ENCODE results near the gene SHROOM3. TPM values are rescaled to one million over a fixed set of nuclear protein-coding genes. Genes with fewer than 3 reads are reported as not detected.

Gene SHROOM3
- total and polyA plus RNA-seq, 2 donors from 2014 or later: 5.5 to 67.3 TPM

- intact Hi-C loops (cut with DNase I): no loop called here
- peaks cover 0 to 5% (median 0%) of the 10 kb centered on the region in 3 donors for H3K4me1 ChIP-seq (ENCODE audit: control insufficient read depth in 2 of 3, insufficient read depth in 2 of 3, low read depth in 1 of 3, low read length in 3 of 3)
- H3K27me3 ChIP-seq (ENCODE audit: control insufficient read depth, insufficient read depth, low read length): no peaks in the 10 kb centered on the region
- no peaks in the 10 kb centered on the region for H3K9me3 ChIP-seq (ENCODE audit: control insufficient read depth in 2 of 3, insufficient read depth in 1 of 3, low read length in 3 of 3)
- no peak overlapping the region for H3K4me3 ChIP-seq (ENCODE audit: low read length in 3 of 3)
- TF ChIP-seq CTCF (IDR thresholded peaks at IDR 0.05; ENCODE audit: borderline replicate concordance, extremely low read depth, insufficient read depth): no peak
- no peaks in the 10 kb centered on the region for H3K36me3 ChIP-seq (ENCODE audit: control insufficient read depth in 2 of 3, insufficient read depth in 3 of 3, low read length in 3 of 3)
- peak in 2 of 5 donors; percentile 56 to 65 for DNase-seq
- no peak overlapping the region for H3K27ac ChIP-seq (ENCODE audit: low read depth in 2 of 2, low read length in 2 of 2)
- no peak for FAIRE-seq
- H3K9ac ChIP-seq (ENCODE audit: low read length in 3 of 3): no peak overlapping the region
Measured at GRCh38 chr4:76803522-76803921, 368.5 kb downstream of the SHROOM3 start.

GRCh38 chr4:76804096-76804495, 369.1 kb downstream of the SHROOM3 start:
- intact Hi-C loops (cut with DNase I): no loop called here
- no peak overlapping the region for H3K9ac ChIP-seq (ENCODE audit: low read length in 3 of 3)

GRCh38 chr4:76806346-76806745, 371.3 kb downstream of the SHROOM3 start:
- H3K4me3 ChIP-seq (ENCODE audit: low read length in 3 of 3): no peak overlapping the region
- peaks cover 3 to 6% (median 5%) of the 10 kb centered on the region in 3 donors for H3K4me1 ChIP-seq (ENCODE audit: control insufficient read depth in 2 of 3, insufficient read depth in 2 of 3, low read depth in 1 of 3, low read length in 3 of 3)

More at GRCh38 chr4:76804096-76804495, 369.1 kb downstream of the SHROOM3 start:
- no peaks in the 10 kb centered on the region for H3K36me3 ChIP-seq (ENCODE audit: control insufficient read depth in 2 of 3, insufficient read depth in 3 of 3, low read length in 3 of 3)
- TF ChIP-seq CTCF (IDR thresholded peaks at IDR 0.05; ENCODE audit: borderline replicate concordance, extremely low read depth, insufficient read depth): no peak
- H3K27ac ChIP-seq (ENCODE audit: low read depth in 2 of 2, low read length in 2 of 2): no peak overlapping the region
- no peaks in the 10 kb centered on the region for H3K27me3 ChIP-seq (ENCODE audit: control insufficient read depth, insufficient read depth, low read length)
- FAIRE-seq (no peak), DNase-seq (no peak)
- no peak overlapping the region for H3K4me3 ChIP-seq (ENCODE audit: low read length in 3 of 3)
- H3K9me3 ChIP-seq (ENCODE audit: control insufficient read depth in 2 of 3, insufficient read depth in 1 of 3, low read length in 3 of 3): no peaks in the 10 kb centered on the region
- peaks cover 0 to 5% (median 0%) of the 10 kb centered on the region in 3 donors for H3K4me1 ChIP-seq (ENCODE audit: control insufficient read depth in 2 of 3, insufficient read depth in 2 of 3, low read depth in 1 of 3, low read length in 3 of 3)

More at GRCh38 chr4:76806346-76806745, 371.3 kb downstream of the SHROOM3 start:
- Histone ChIP-seq H3K9me3 (ENCODE audit: control insufficient read depth in 2 of 3, insufficient read depth in 1 of 3, low read length in 3 of 3) (no peaks in the 10 kb centered on the region), H3K36me3 (ENCODE audit: control insufficient read depth in 2 of 3, insufficient read depth in 3 of 3, low read length in 3 of 3) (no peaks in the 10 kb centered on the region), H3K27ac (ENCODE audit: low read depth in 2 of 2, low read length in 2 of 2) (no peak overlapping the region), H3K9ac (ENCODE audit: low read length in 3 of 3) (no peak overlapping the region), H3K27me3 (ENCODE audit: control insufficient read depth, insufficient read depth, low read length) (no peaks in the 10 kb centered on the region)
- FAIRE-seq: no peak
- no peak for TF ChIP-seq CTCF (IDR thresholded peaks at IDR 0.05; ENCODE audit: borderline replicate concordance, extremely low read depth, insufficient read depth)
- intact Hi-C loops (cut with DNase I): no loop called here
- no peak for DNase-seq

Measured in kidney (tissue), 14 donors.